Activated CD8-positive, alpha-beta T cell treated with anti-CD3 and anti-CD28 coated beads for 36 hours (primary cell): ENCODE results near the gene PLEKHJ1. TPM values are rescaled to one million over a fixed set of nuclear protein-coding genes. Genes with fewer than 3 reads are reported as not detected.

Experiments used
- ATAC-seq: fragments of 200-7000 bp; cut with Tn5 transposase; one replicate; pipeline ENCODE4 v1.10.0; 2021; ENCODE audit warnings: mild to moderate bottlenecking, moderate library complexity
- CTCF ChIA-PET: fragments of 350-600 bp; sonication (Branson Sonifier 250); formaldehyde crosslinking; loops from one replicate; lab custom pipeline; 2021; ENCODE audit warnings: antibody characterized with exemption; lab: Charles Lee
- POLR2A ChIA-PET: fragments of 350-600 bp; sonication (Branson Sonifier 250); formaldehyde crosslinking; loops from one replicate; lab custom pipeline; 2021; ENCODE audit warnings: antibody characterized with exemption; lab: Charles Lee
- DNase-seq: peaks from one replicate; pipeline ENCODE4 v3.0.0-alpha.2; 2020
- H3K27ac Mint-ChIP-seq: one replicate; pipeline ENCODE4 v1.8.0; 2021; ENCODE audit warnings: mild to moderate bottlenecking, mixed read lengths
- H3K27me3 Mint-ChIP-seq: one replicate; pipeline ENCODE4 v1.8.0; 2021; ENCODE audit warnings: mixed read lengths
- H3K36me3 Mint-ChIP-seq: one replicate; pipeline ENCODE4 v1.8.0; 2021; ENCODE audit warnings: low read depth, mixed read lengths
- H3K4me1 Mint-ChIP-seq: one replicate; pipeline ENCODE4 v1.8.0; 2021; ENCODE audit warnings: low read depth, mixed read lengths
- H3K4me3 Mint-ChIP-seq: one replicate; pipeline ENCODE4 v1.8.0; 2021; ENCODE audit warnings: mild to moderate bottlenecking, moderate library complexity, mixed read lengths
- H3K9me3 Mint-ChIP-seq: one replicate; pipeline ENCODE4 v1.8.0; 2021; ENCODE audit warnings: mixed read lengths
- CTCF ChIP-seq: fragments of 200-600 bp; IDR thresholded peaks from one replicate; pipeline ENCODE4 v1.8.0; 2022; ENCODE audit warnings: antibody characterized with exemption, mild to moderate bottlenecking
- intact Hi-C: fragments of 100-400 bp; cut with micrococcal nuclease; formaldehyde crosslinking; loops from one replicate; pipeline ENCODE4 v1.10.0; 2022
- total RNA-seq, 2 experiments: library from RNA; stranded (reverse); gene quantifications; one replicate each; pipeline ENCODE4 v1.2.3, GENCODE V29; 2021

PLEKHJ1 gene
- total RNA-seq, 2 experiments from 2014 or later: 65.3 to 72.8 TPM

- Mint-ChIP-seq H3K36me3 (peaks cover 33% of the 10 kb centered on the region), H3K4me3 (no peak overlapping the region), H3K4me1 (peaks cover 7% of the 10 kb centered on the region), H3K27ac (no peak overlapping the region), H3K9me3 (no peaks in the 10 kb centered on the region), H3K27me3 (no peaks in the 10 kb centered on the region)
- TF ChIP-seq CTCF: no peak
- CTCF ChIA-PET: no interaction called here
- no peak for DNase-seq
- POLR2A ChIA-PET: interaction anchor here (1.1 kb wide), 1 partner anchor 9 kb away, joined by 3 read pairs; no protein-coding TSS in a partner anchor
- ATAC-seq: no peak
- intact Hi-C loops: no loop called here
Observed at GRCh38 chr19:2226051-2226839, 9.9 kb downstream of the PLEKHJ1 start.

- CTCF ChIA-PET: no interaction called here
- Mint-ChIP-seq H3K27ac (no peak overlapping the region), H3K4me1 (peaks cover 7% of the 10 kb centered on the region), H3K9me3 (no peaks in the 10 kb centered on the region), H3K4me3 (no peak overlapping the region), H3K27me3 (no peaks in the 10 kb centered on the region), H3K36me3 (peaks cover 34% of the 10 kb centered on the region)
- ATAC-seq (no peak), DNase-seq (no peak)
- POLR2A ChIA-PET: interaction anchor here (0.9 to 1.2 kb wide), 2 partner anchors 8 to 10 kb away, joined by 3 read pairs; no protein-coding TSS in a partner anchor
- TF ChIP-seq CTCF: no peak
- intact Hi-C loops: no loop called here
Observed at GRCh38 chr19:2225415-2226050, 10.6 kb downstream of the PLEKHJ1 start.

GRCh38 chr19:2224754-2225349 is 11.3 kb downstream of the PLEKHJ1 start:
- no peak for DNase-seq
- intact Hi-C loops: no loop called here
- ATAC-seq: no peak
- TF ChIP-seq CTCF: no peak
- Mint-ChIP-seq H3K9me3 (no peaks in the 10 kb centered on the region), H3K27me3 (no peaks in the 10 kb centered on the region), H3K27ac (no peak overlapping the region), H3K4me1 (peaks cover 7% of the 10 kb centered on the region), H3K36me3 (peaks cover 35% of the 10 kb centered on the region), H3K4me3 (no peak overlapping the region)
- CTCF ChIA-PET: no interaction called here
- POLR2A ChIA-PET: interaction anchor here (0.9 to 1.2 kb wide), 2 partner anchors 8 to 11 kb away, joined by 3 read pairs; no protein-coding TSS in a partner anchor

GRCh38 chr19:2223959-2224358 is 12.2 kb downstream of the PLEKHJ1 start:
- CTCF ChIA-PET: no interaction called here
- H3K27ac Mint-ChIP-seq: peak overlapping the region; percentile 44
- DNase-seq (peak; percentile 59), ATAC-seq (peak; percentile 85)
- POLR2A ChIA-PET: no interaction called here
- peaks cover 32% of the 10 kb centered on the region for H3K36me3 Mint-ChIP-seq
- intact Hi-C loops: no loop called here
- no peaks in the 10 kb centered on the region for H3K9me3 Mint-ChIP-seq
- H3K4me3 Mint-ChIP-seq: no peak overlapping the region
- peaks cover 7% of the 10 kb centered on the region for H3K4me1 Mint-ChIP-seq
- H3K27me3 Mint-ChIP-seq: no peaks in the 10 kb centered on the region
- no peak for TF ChIP-seq CTCF
